GM06990 (cell line): ENCODE results near the gene ERMARD.

Experiments
- DNase-seq: peaks from one replicate; pipeline ENCODE4 v3.0.0-alpha.2; 2011; ENCODE audit not compliant: insufficient read length; ENCODE audit errors: extremely low read depth
- H3K27me3 ChIP-seq: replicated peaks from 2 replicates; pipeline ENCODE4 v1.6.0; 2011; ENCODE audit warnings: low read length; ENCODE audit not compliant: control insufficient read depth, insufficient read depth
- H3K36me3 ChIP-seq: 2 replicates; pipeline ENCODE4 v1.5.1; 2011; ENCODE audit warnings: low read length; ENCODE audit not compliant: control insufficient read depth, insufficient read depth
- H3K4me3 ChIP-seq: replicated peaks from 2 replicates; pipeline ENCODE4 v1.5.1; 2011; ENCODE audit warnings: low read depth, mild to moderate bottlenecking, control low read depth, low read length
- CTCF ChIP-seq: IDR thresholded peaks from 2 replicates; pipeline ENCODE4 v1.5.1; 2011; ENCODE audit warnings: low read length, control low read depth, mild to moderate bottlenecking, inconsistent platforms; ENCODE audit not compliant: insufficient read depth, poor library complexity, severe bottlenecking

The ERMARD gene

GRCh38 chr6:169780571-169781091, 29.2 kb downstream of the ERMARD start:
- Histone ChIP-seq H3K4me3 (no peak overlapping the region), H3K27me3 (no peaks in the 10 kb centered on the region), H3K36me3 (peaks cover 13% of the 10 kb centered on the region)
- no peak for DNase-seq
- TF ChIP-seq CTCF = no peak

- DNase-seq = no peak
- peaks cover 5% of the 10 kb centered on the region for H3K36me3 ChIP-seq
- no peak for TF ChIP-seq CTCF
Observed at GRCh38 chr6:169782966-169783365, 31.5 kb downstream of the ERMARD start.

GRCh38 chr6:169783401-169783800, 32.0 kb downstream of the ERMARD start:
- no peak for DNase-seq
- Histone ChIP-seq H3K4me3 (no peak overlapping the region), H3K36me3 (peaks cover 5% of the 10 kb centered on the region), H3K27me3 (no peaks in the 10 kb centered on the region)
- TF ChIP-seq CTCF = no peak

More at GRCh38 chr6:169782966-169783365, 31.5 kb downstream of the ERMARD start:
- no peak overlapping the region for H3K4me3 ChIP-seq
- H3K27me3 ChIP-seq = no peaks in the 10 kb centered on the region

GRCh38 chr6:169783971-169784820, 32.8 kb downstream of the ERMARD start:
- H3K27me3 ChIP-seq = no peaks in the 10 kb centered on the region
- H3K36me3 ChIP-seq = peaks cover 5% of the 10 kb centered on the region
- DNase-seq = no peak

GRCh38 chr6:169784821-169785340, 33.5 kb downstream of the ERMARD start:
- TF ChIP-seq CTCF = no peak
- Histone ChIP-seq H3K36me3 (peaks cover 4% of the 10 kb centered on the region), H3K4me3 (no peak overlapping the region), H3K27me3 (no peaks in the 10 kb centered on the region)
- DNase-seq = no peak

More at GRCh38 chr6:169783971-169784820, 32.8 kb downstream of the ERMARD start:
- no peak for TF ChIP-seq CTCF
- no peak overlapping the region for H3K4me3 ChIP-seq
